Heart left ventricle (tissue), 13 donors: ENCODE measurements around the gene SOWAHC.

Source experiments
- POLR2A ChIP-seq, 2 donors: fragments of 450-650 bp; IDR thresholded peaks; one replicate each; pipeline ENCODE4 v1.6.1; 2017; ENCODE audit warnings: antibody characterized with exemption in 2 of 2, mild to moderate bottlenecking in 2 of 2, moderate library complexity in 2 of 2
- TF ChIP-seq, protein P1 (sequence below), 12 donors: fragments of 200-600 bp; sonication (generic) in 4 of 12; IDR thresholded peaks; one replicate each; pipeline versions ENCODE4 v1.5.0 to v1.8.0; 2018 to 2022; ENCODE audit warnings: antibody characterized with exemption in 12 of 12, mild to moderate bottlenecking in 5 of 12
- donor health status: ischemic (EF 13 %, LVEDD 7.1; RV severe dilation, severe dysfunction).
- donor health status: DM: no; HTN: yes; CAD: no.
- donor health status: DM: no; HTN: no; CAD: no.
- donor health status: ischemic (EF 25% LVEDD 6.9; RV normal size, moderate dysfunction).
- donor health status: ischemic (EF 25% LVEDD 5.7; RV mildly dilated, moderate dysfunction).
- donor health status: ischemic (EF 35%, LVEDD 5.7; RV mildly dilated, moderate dysfunction).
- donor health status: nonischemic (EF 11% LVEDD 7.7; RV severe dilation, severe dysfunction).
- donor health status: DM: yes; HTN: yes; CAD: no.
- donor health status: PGD.
- donor health status: ischemic (EF 29% LVEDD 5.4; RV normal size, mild dysfunction).
- donor health status: nonischemic (EF 23%, LVEDD 6.1; RV moderate dilation, normal function).

DNA sequence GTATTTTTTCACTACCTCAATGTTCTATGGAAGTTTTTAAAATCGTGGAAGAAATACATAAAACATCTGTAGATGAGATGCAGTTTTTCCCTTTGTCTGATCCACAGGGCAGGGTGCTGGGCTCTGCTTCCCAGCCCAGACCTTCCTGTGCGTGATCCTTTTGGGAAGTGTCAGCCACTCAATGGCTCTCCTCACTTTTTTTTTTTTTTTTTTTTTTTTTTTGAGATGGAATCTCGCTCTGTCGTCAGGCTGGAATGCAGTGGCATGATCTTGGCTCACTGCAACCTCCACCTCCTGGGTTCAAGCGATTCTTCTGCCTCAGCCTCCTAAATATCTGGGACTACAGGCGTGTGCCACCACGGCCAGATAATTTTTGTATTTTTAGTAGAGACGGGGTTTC lies 32.8 kb downstream of the SOWAHC start:
- TF ChIP-seq, protein P1, sequence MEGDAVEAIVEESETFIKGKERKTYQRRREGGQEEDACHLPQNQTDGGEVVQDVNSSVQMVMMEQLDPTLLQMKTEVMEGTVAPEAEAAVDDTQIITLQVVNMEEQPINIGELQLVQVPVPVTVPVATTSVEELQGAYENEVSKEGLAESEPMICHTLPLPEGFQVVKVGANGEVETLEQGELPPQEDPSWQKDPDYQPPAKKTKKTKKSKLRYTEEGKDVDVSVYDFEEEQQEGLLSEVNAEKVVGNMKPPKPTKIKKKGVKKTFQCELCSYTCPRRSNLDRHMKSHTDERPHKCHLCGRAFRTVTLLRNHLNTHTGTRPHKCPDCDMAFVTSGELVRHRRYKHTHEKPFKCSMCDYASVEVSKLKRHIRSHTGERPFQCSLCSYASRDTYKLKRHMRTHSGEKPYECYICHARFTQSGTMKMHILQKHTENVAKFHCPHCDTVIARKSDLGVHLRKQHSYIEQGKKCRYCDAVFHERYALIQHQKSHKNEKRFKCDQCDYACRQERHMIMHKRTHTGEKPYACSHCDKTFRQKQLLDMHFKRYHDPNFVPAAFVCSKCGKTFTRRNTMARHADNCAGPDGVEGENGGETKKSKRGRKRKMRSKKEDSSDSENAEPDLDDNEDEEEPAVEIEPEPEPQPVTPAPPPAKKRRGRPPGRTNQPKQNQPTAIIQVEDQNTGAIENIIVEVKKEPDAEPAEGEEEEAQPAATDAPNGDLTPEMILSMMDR (IDR thresholded peaks at IDR 0.05): no peak
- TF ChIP-seq POLR2A (IDR thresholded peaks at IDR 0.05): no peak
